Fibroblast of lung (primary cell): ENCODE measurements around the gene BNIP3.

Source experiments
- CTCF ChIP-seq, 2 donors: IDR thresholded peaks in 1 of 2; conservative IDR thresholded peaks in 1 of 2; 1 replicate in 1 of 2; 2 replicates in 1 of 2; pipeline ENCODE4 v1.5.1; 2011 to 2012; ENCODE audit warnings: low read length in 2 of 2, control low read depth in 1 of 2, inconsistent platforms in 1 of 2, low read depth in 1 of 2, mild to moderate bottlenecking in 1 of 2
- EZH2 ChIP-seq: IDR thresholded peaks from 2 replicates; pipeline ENCODE4 v1.5.1; 2012; ENCODE audit warnings: low read length, control low read depth, mild to moderate bottlenecking; ENCODE audit errors: missing control alignments

GRCh38 chr10:131937836-131938235 lies 43.9 kb downstream of the BNIP3 start:
- TF ChIP-seq CTCF (conservative IDR thresholded peaks at IDR 0.05 in 1 of 2, IDR thresholded peaks at IDR 0.05 in 1 of 2; ENCODE audit: low read depth in 1 of 2, low read length in 2 of 2) (no peak), EZH2 (no peak)
